ENCODE results near the gene C2orf42. TPM values are rescaled to one million over a fixed set of nuclear protein-coding genes. Genes with fewer than 3 reads are reported as not detected.

C2orf42 gene
- total RNA-seq, 4 donors from 2014 or later = 10.3 to 18.7 (median 14.0) TPM

GRCh38 chr2:70214365-70214764 is 23.5 kb upstream of the C2orf42 start:
- H3K36me3 ChIP-seq = peaks cover 0 to 77% (median 0%) of the 10 kb centered on the region in 3 donors
- TF ChIP-seq POLR2A (IDR thresholded peaks at IDR 0.05) = no peak
- no peak for TF ChIP-seq CTCF (IDR thresholded peaks at IDR 0.05)
- H3K4me3 ChIP-seq = no peak overlapping the region
- H3K27ac ChIP-seq = no peak overlapping the region
- no peaks in the 10 kb centered on the region for H3K27me3 ChIP-seq
- DNase-seq = no peak
- no peaks in the 10 kb centered on the region for H3K9me3 ChIP-seq
- H3K4me1 ChIP-seq = no peaks in the 10 kb centered on the region

GRCh38 chr2:70212298-70212932 is 21.6 kb upstream of the C2orf42 start:
- no peaks in the 10 kb centered on the region for H3K27me3 ChIP-seq
- no peak for DNase-seq
- TF ChIP-seq CTCF (IDR thresholded peaks at IDR 0.05) (no peak), POLR2A (IDR thresholded peaks at IDR 0.05) (no peak)
- no peaks in the 10 kb centered on the region for H3K4me1 ChIP-seq
- no peak overlapping the region for H3K4me3 ChIP-seq
- no peaks in the 10 kb centered on the region for H3K9me3 ChIP-seq
- H3K36me3 ChIP-seq = peaks cover 0 to 57% (median 0%) of the 10 kb centered on the region in 3 donors
- H3K27ac ChIP-seq = no peak overlapping the region

- TF ChIP-seq CTCF (IDR thresholded peaks at IDR 0.05) = no peak
- no peak for TF ChIP-seq POLR2A (IDR thresholded peaks at IDR 0.05)
- Histone ChIP-seq H3K4me1 (no peaks in the 10 kb centered on the region), H3K9me3 (no peaks in the 10 kb centered on the region), H3K36me3 (peaks cover 0 to 49% (median 0%) of the 10 kb centered on the region in 3 donors), H3K4me3 (no peak overlapping the region), H3K27me3 (no peaks in the 10 kb centered on the region), H3K27ac (no peak overlapping the region)
- DNase-seq = no peak
These were observed 20.8 kb upstream of the C2orf42 start for GRCh38 chr2:70211595-70211994.

- Histone ChIP-seq H3K36me3 (no peaks in the 10 kb centered on the region), H3K9me3 (no peaks in the 10 kb centered on the region), H3K27me3 (no peaks in the 10 kb centered on the region), H3K4me1 (no peaks in the 10 kb centered on the region), H3K4me3 (no peak overlapping the region), H3K27ac (no peak overlapping the region)
- DNase-seq = no peak
- no peak for TF ChIP-seq CTCF (IDR thresholded peaks at IDR 0.05)
- no peak for TF ChIP-seq POLR2A (IDR thresholded peaks at IDR 0.05)
These were observed 13.6 kb upstream of the C2orf42 start for GRCh38 chr2:70204452-70204851.

GRCh38 chr2:70203086-70203485 is 12.3 kb upstream of the C2orf42 start:
- H3K9me3 ChIP-seq = no peaks in the 10 kb centered on the region
- TF ChIP-seq CTCF (IDR thresholded peaks at IDR 0.05) = no peak
- TF ChIP-seq POLR2A (IDR thresholded peaks at IDR 0.05) = no peak
- H3K4me1 ChIP-seq = no peaks in the 10 kb centered on the region

More at GRCh38 chr2:70203086-70203485, 12.3 kb upstream of the C2orf42 start:
- Histone ChIP-seq H3K4me3 (no peak overlapping the region), H3K27me3 (no peaks in the 10 kb centered on the region), H3K27ac (no peak overlapping the region), H3K36me3 (no peaks in the 10 kb centered on the region)
- no peak for DNase-seq
